SK-N-SH (cell line): ENCODE results near the gene SFSWAP. TPM values are rescaled to one million over a fixed set of nuclear protein-coding genes. Genes with fewer than 3 reads are reported as not detected.

Source experiments
- CTCF ChIA-PET: fragments of 300-600, 350-600 bp; formaldehyde crosslinking; extraction: SDS; loops from one replicate; lab custom pipeline; 2021; lab: Yijun Ruan, JAX
- POLR2A ChIA-PET: fragments of 350-600 bp; sonication (Branson Sonifier 250); formaldehyde crosslinking; extraction: SDS; loops from one replicate; lab custom pipeline; 2020; ENCODE audit warnings: antibody characterized with exemption, inconsistent platforms; lab: Yijun Ruan, JAX
- DNase-seq: peaks from one replicate; pipeline ENCODE4 v3.0.0; 2012
- H2AFZ ChIP-seq: fragments of 200-600 bp; sonication (generic); 2 replicates; pipeline ENCODE4 v1.8.1; 2016; ENCODE audit warnings: antibody characterized with exemption, mild to moderate bottlenecking, low read depth
- H3F3A ChIP-seq: fragments of 200-600 bp; sonication (generic); replicated peaks from 2 replicates; pipeline ENCODE3; 2016; ENCODE audit warnings: antibody characterized with exemption, mild to moderate bottlenecking; ENCODE audit not compliant: insufficient read depth
- H3K27ac ChIP-seq, 2 experiments: fragments of 200-500 bp in 1 of 2; fragments of 200-600 bp in 1 of 2; sonication (Bioruptor generic) in 1 of 2; sonication (generic), shearing (Covaris generic) in 1 of 2; 2 replicates each; pipeline versions ENCODE4 v1.5.1 to v1.6.1; 2014 to 2016; ENCODE audit warnings: low read depth in 2 of 2, inconsistent platforms in 1 of 2, low read length in 1 of 2, mild to moderate bottlenecking in 1 of 2, mixed read lengths in 1 of 2
- H3K27me3 ChIP-seq: fragments of 200-600 bp; sonication (generic), shearing (Covaris generic); 2 replicates; pipeline ENCODE4 v1.6.1; 2016; ENCODE audit warnings: mixed run types; ENCODE audit not compliant: insufficient read depth
- H3K36me3 ChIP-seq, 2 experiments: fragments of 200-500 bp in 1 of 2; fragments of 200-600 bp in 1 of 2; sonication (Bioruptor generic) in 1 of 2; sonication (generic) in 1 of 2; replicated peaks in 1 of 2; 2 replicates each; pipeline versions ENCODE3 to v1.5.1; 2014 to 2016; ENCODE audit warnings: low read length in 1 of 2, mild to moderate bottlenecking in 1 of 2; ENCODE audit not compliant: insufficient read depth in 2 of 2, control insufficient read depth in 1 of 2
- H3K4me1 ChIP-seq, 2 experiments: fragments of 200-500 bp in 1 of 2; fragments of 200-600 bp in 1 of 2; sonication (Bioruptor generic) in 1 of 2; sonication (generic), shearing (Covaris generic) in 1 of 2; 2 replicates each; pipeline versions ENCODE4 v1.5.1 to v1.6.1; 2014 to 2016; ENCODE audit warnings: low read depth in 1 of 2, low read length in 1 of 2, mixed run types in 1 of 2; ENCODE audit not compliant: insufficient read depth in 2 of 2, control insufficient read depth in 1 of 2
- H3K4me2 ChIP-seq: fragments of 200-600 bp; sonication (generic), shearing (Covaris generic); 2 replicates; pipeline ENCODE4 v1.6.1; 2017; ENCODE audit warnings: mixed run types
- H3K4me3 ChIP-seq, 2 experiments: fragments of 200-500 bp in 1 of 2; fragments of 200-600 bp in 1 of 2; sonication (Bioruptor generic) in 1 of 2; sonication (generic), shearing (Covaris generic) in 1 of 2; 2 replicates each; pipeline versions ENCODE4 v1.5.1 to v1.8.1; 2014 to 2016; ENCODE audit warnings: low read depth in 2 of 2, inconsistent platforms in 1 of 2, low read length in 1 of 2, mild to moderate bottlenecking in 1 of 2, mixed read lengths in 1 of 2, moderate library complexity in 1 of 2
- H3K79me2 ChIP-seq: fragments of 200-600 bp; sonication (generic); 2 replicates; pipeline ENCODE4 v1.8.1; 2017; ENCODE audit warnings: mild to moderate bottlenecking; ENCODE audit not compliant: insufficient read depth
- H3K9ac ChIP-seq: fragments of 200-600 bp; sonication (generic); 2 replicates; pipeline ENCODE4 v1.6.1; 2017; ENCODE audit warnings: mixed run types
- H3K9me2 ChIP-seq: fragments of 200-600 bp; sonication (generic); 2 replicates; pipeline ENCODE4 v1.6.1; 2017; ENCODE audit warnings: mixed run types
- H3K9me3 ChIP-seq: fragments of 200-600 bp; sonication (generic); 2 replicates; pipeline ENCODE4 v1.6.1; 2017; ENCODE audit warnings: mixed run types, mild to moderate bottlenecking, moderate library complexity
- H4K20me1 ChIP-seq: fragments of 200-600 bp; sonication (generic); 2 replicates; pipeline ENCODE4 v1.6.1; 2017; ENCODE audit warnings: mild to moderate bottlenecking, mixed run types; ENCODE audit not compliant: insufficient read depth
- EP300 ChIP-seq, 2 experiments: IDR thresholded peaks; 2 replicates each; pipeline versions ENCODE4 v1.4.0 to v1.6.1; 2012; ENCODE audit warnings: borderline replicate concordance in 1 of 2, low read depth in 1 of 2, low read length in 1 of 2
- FOSL2 ChIP-seq: IDR thresholded peaks from 2 replicates; pipeline ENCODE4 v1.4.0; 2012; ENCODE audit warnings: low read depth, mild to moderate bottlenecking, moderate library complexity, borderline replicate concordance
- GABPA ChIP-seq: IDR thresholded peaks from 2 replicates; pipeline ENCODE4 v1.4.0; 2012; ENCODE audit warnings: low read depth, mild to moderate bottlenecking
- GATA2 ChIP-seq: sonication (generic); formaldehyde crosslinking; IDR thresholded peaks from 2 replicates; pipeline ENCODE4 v1.5.0; 2020; ENCODE audit warnings: mild to moderate bottlenecking, missing genetic modification reagents
- JUND ChIP-seq: IDR thresholded peaks from 2 replicates; pipeline ENCODE4 v1.4.0; 2012
- MEF2A ChIP-seq: IDR thresholded peaks from 2 replicates; pipeline ENCODE4 v1.4.0; 2012; ENCODE audit warnings: low read depth, borderline replicate concordance
- MXI1 ChIP-seq: IDR thresholded peaks from 2 replicates; pipeline ENCODE4 v1.6.1; 2012; ENCODE audit warnings: mild to moderate bottlenecking, low read depth, low read length, improper control_type of control experiment
- NRF1 ChIP-seq: IDR thresholded peaks from 2 replicates; pipeline ENCODE4 v1.6.1; 2012; ENCODE audit warnings: low read depth, mild to moderate bottlenecking, low read length
- POLR2AphosphoS5 ChIP-seq: IDR thresholded peaks from 2 replicates; pipeline ENCODE4 v1.6.1; 2012; ENCODE audit warnings: low read depth, low read length
- RAD21 ChIP-seq: IDR thresholded peaks from 2 replicates; pipeline ENCODE4 v1.6.1; 2012; ENCODE audit warnings: mild to moderate bottlenecking, low read length
- RCOR1 ChIP-seq: fragments of 150-350 bp; IDR thresholded peaks from 2 replicates; pipeline ENCODE4 v1.6.1; 2017; ENCODE audit warnings: antibody characterized with exemption, low read length
- RXRA ChIP-seq: IDR thresholded peaks from 2 replicates; pipeline ENCODE4 v1.4.0; 2012; ENCODE audit warnings: low read depth, mild to moderate bottlenecking, borderline replicate concordance
- SMC3 ChIP-seq: IDR thresholded peaks from 2 replicates; pipeline ENCODE4 v1.6.1; 2012; ENCODE audit warnings: low read depth, low read length, improper control_type of control experiment
- TCF12 ChIP-seq: IDR thresholded peaks from 2 replicates; pipeline ENCODE4 v1.4.0; 2012
- YY1 ChIP-seq: IDR thresholded peaks from 2 replicates; pipeline ENCODE4 v1.4.0; 2012; ENCODE audit warnings: low read depth, mild to moderate bottlenecking
- WGBS: methylation state at CpG from one replicate; pipeline ENCODE4 v1.1.6; 2017; ENCODE audit warnings: low lambda C conversion rate; 5-methylcytosine and 5-hydroxymethylcytosine counted together
- polyA plus RNA-seq, 3 experiments: library from polyadenylated mRNA; depleted of rRNA; stranded (reverse); fragments of >200 nt; gene quantifications; 2 replicates each; pipeline ENCODE4 v1.2.3, GENCODE V29; 2012
- TF ChIP-seq, protein P1 (sequence below): IDR thresholded peaks from 2 replicates; pipeline ENCODE4 v1.4.0; 2012; ENCODE audit warnings: low read depth, borderline replicate concordance
- TF ChIP-seq, protein P2 (sequence below): fragments of 150-350 bp; IDR thresholded peaks from 2 replicates; pipeline ENCODE4 v1.6.1; 2017; ENCODE audit warnings: antibody characterized with exemption, low read length, low read depth, borderline replicate concordance
- TF ChIP-seq, protein P3 (sequence below): IDR thresholded peaks from 2 replicates; pipeline ENCODE4 v1.4.0; 2012; ENCODE audit warnings: low read depth, borderline replicate concordance
- TF ChIP-seq, protein P4 (sequence below): IDR thresholded peaks from 2 replicates; pipeline ENCODE4 v1.6.1; 2012; ENCODE audit warnings: mild to moderate bottlenecking, low read depth, low read length, moderate library complexity

Gene SFSWAP
- polyA plus RNA-seq, 1 of the 3 experiments (the other 2 are of a cell fraction), result 27.9 TPM

DNA sequence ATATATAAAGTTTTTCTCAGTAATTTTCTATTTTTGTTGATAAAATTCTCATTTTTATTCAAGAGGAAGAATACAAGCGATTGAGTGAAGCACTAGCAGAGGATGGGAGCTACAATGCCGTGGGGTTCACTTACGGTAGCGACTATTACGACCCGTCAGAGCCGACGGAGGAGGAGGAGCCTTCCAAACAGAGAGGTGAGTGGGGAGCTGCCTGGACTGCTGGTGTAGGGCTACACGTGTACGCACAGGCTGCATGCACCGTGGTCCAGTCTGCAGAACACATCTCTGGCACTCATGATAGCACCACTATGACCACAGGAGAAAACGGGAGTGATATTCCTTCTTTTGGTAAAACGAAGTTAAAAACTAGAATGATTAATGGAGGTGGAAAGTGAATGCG, 3.9 kb downstream of the SFSWAP start:
- H3K27ac ChIP-seq, result no peak overlapping the region
- no peak for TF ChIP-seq JUND
- TF ChIP-seq GABPA, result no peak
- no peak for TF ChIP-seq RCOR1
- TF ChIP-seq, protein P1, sequence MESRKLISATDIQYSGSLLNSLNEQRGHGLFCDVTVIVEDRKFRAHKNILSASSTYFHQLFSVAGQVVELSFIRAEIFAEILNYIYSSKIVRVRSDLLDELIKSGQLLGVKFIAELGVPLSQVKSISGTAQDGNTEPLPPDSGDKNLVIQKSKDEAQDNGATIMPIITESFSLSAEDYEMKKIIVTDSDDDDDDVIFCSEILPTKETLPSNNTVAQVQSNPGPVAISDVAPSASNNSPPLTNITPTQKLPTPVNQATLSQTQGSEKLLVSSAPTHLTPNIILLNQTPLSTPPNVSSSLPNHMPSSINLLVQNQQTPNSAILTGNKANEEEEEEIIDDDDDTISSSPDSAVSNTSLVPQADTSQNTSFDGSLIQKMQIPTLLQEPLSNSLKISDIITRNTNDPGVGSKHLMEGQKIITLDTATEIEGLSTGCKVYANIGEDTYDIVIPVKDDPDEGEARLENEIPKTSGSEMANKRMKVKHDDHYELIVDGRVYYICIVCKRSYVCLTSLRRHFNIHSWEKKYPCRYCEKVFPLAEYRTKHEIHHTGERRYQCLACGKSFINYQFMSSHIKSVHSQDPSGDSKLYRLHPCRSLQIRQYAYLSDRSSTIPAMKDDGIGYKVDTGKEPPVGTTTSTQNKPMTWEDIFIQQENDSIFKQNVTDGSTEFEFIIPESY, result no peak
- no peak for TF ChIP-seq EP300 (IDR thresholded peaks at IDR 0.05; ENCODE audit: borderline replicate concordance in 1 of 2, low read depth in 1 of 2, low read length in 1 of 2)
- TF ChIP-seq, protein P2, sequence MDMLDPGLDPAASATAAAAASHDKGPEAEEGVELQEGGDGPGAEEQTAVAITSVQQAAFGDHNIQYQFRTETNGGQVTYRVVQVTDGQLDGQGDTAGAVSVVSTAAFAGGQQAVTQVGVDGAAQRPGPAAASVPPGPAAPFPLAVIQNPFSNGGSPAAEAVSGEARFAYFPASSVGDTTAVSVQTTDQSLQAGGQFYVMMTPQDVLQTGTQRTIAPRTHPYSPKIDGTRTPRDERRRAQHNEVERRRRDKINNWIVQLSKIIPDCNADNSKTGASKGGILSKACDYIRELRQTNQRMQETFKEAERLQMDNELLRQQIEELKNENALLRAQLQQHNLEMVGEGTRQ, result no peak
- no peak for TF ChIP-seq RAD21
- no peak for TF ChIP-seq MXI1
- TF ChIP-seq NRF1, result no peak
- no peak for TF ChIP-seq TCF12
- no peak overlapping the region for H3K9ac ChIP-seq
- peaks cover 55% of the 10 kb centered on the region for H3K79me2 ChIP-seq
- peaks cover 5 to 20% of the 10 kb centered on the region in 2 experiments; a peak in 3 of 4 replicates for H3K4me1 ChIP-seq
- no peaks in the 10 kb centered on the region for H3F3A ChIP-seq
- no peak for DNase-seq
- no peak overlapping the region for H3K4me2 ChIP-seq
- no peak overlapping the region for H3K4me3 ChIP-seq
- no peaks in the 10 kb centered on the region for H3K9me3 ChIP-seq
- 94% methylated on average over 14 of the region's 14 CpGs for WGBS
- peaks cover 61 to 66% of the 10 kb centered on the region in 2 experiments for H3K36me3 ChIP-seq
- H3K9me2 ChIP-seq, result no peaks in the 10 kb centered on the region
- ChIA-PET POLR2A (no interaction called here), CTCF (no interaction called here)
- no peaks in the 10 kb centered on the region for H3K27me3 ChIP-seq
- H2AFZ ChIP-seq, result no peak overlapping the region
- peaks cover 5% of the 10 kb centered on the region; the same call in 1 of the 2 replicates for H4K20me1 ChIP-seq

DNA sequence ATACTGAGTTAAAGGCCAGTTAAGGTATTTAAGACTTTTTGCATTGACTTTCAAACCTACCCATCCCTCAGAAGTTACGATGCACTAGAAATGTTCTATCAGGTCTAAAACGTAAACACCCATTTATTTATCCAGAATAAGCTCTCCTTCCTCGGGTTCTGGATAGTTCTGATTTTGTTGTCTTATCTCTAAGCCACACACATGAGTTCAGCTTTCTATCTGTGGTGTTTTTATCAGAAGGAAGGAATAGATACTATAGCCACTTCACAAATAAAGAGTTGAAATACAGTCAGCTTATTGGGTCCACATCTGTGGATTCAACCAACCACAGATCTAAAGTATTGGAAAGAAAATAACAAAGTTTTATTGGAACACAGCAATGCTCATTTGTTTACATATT, 5.4 kb downstream of the SFSWAP start:
- no peak overlapping the region for H3K4me2 ChIP-seq
- no peak for TF ChIP-seq POLR2AphosphoS5
- TF ChIP-seq, protein P1, result no peak
- TF ChIP-seq GATA2 (CRISPR knock-in tag), result no peak
- TF ChIP-seq FOSL2, result no peak
- no peak for TF ChIP-seq SMC3
- TF ChIP-seq MEF2A, result no peak
- no peak for TF ChIP-seq RXRA
- TF ChIP-seq, protein P3, sequence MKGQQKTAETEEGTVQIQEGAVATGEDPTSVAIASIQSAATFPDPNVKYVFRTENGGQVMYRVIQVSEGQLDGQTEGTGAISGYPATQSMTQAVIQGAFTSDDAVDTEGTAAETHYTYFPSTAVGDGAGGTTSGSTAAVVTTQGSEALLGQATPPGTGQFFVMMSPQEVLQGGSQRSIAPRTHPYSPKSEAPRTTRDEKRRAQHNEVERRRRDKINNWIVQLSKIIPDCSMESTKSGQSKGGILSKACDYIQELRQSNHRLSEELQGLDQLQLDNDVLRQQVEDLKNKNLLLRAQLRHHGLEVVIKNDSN, result no peak
- TF ChIP-seq RCOR1, result no peak
- TF ChIP-seq YY1, result no peak
- TF ChIP-seq, protein P4, sequence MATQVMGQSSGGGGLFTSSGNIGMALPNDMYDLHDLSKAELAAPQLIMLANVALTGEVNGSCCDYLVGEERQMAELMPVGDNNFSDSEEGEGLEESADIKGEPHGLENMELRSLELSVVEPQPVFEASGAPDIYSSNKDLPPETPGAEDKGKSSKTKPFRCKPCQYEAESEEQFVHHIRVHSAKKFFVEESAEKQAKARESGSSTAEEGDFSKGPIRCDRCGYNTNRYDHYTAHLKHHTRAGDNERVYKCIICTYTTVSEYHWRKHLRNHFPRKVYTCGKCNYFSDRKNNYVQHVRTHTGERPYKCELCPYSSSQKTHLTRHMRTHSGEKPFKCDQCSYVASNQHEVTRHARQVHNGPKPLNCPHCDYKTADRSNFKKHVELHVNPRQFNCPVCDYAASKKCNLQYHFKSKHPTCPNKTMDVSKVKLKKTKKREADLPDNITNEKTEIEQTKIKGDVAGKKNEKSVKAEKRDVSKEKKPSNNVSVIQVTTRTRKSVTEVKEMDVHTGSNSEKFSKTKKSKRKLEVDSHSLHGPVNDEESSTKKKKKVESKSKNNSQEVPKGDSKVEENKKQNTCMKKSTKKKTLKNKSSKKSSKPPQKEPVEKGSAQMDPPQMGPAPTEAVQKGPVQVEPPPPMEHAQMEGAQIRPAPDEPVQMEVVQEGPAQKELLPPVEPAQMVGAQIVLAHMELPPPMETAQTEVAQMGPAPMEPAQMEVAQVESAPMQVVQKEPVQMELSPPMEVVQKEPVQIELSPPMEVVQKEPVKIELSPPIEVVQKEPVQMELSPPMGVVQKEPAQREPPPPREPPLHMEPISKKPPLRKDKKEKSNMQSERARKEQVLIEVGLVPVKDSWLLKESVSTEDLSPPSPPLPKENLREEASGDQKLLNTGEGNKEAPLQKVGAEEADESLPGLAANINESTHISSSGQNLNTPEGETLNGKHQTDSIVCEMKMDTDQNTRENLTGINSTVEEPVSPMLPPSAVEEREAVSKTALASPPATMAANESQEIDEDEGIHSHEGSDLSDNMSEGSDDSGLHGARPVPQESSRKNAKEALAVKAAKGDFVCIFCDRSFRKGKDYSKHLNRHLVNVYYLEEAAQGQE, result no peak
- no peak overlapping the region for H3K4me3 ChIP-seq
- no peaks in the 10 kb centered on the region for H3K27me3 ChIP-seq
- H3K9me2 ChIP-seq, result no peaks in the 10 kb centered on the region
- H2AFZ ChIP-seq, result no peak overlapping the region
- ChIA-PET POLR2A (no interaction called here), CTCF (interaction anchor here (1.0 to 1.3 kb wide), 3 partner anchors 10 to 612 kb away, joined by 3 to 4 read pairs (median 3); no protein-coding TSS in a partner anchor)
- no peaks in the 10 kb centered on the region for H3K9me3 ChIP-seq
- peaks cover 5 to 13% of the 10 kb centered on the region in 2 experiments; a peak in 3 of 4 replicates for H3K4me1 ChIP-seq
- peaks cover 5% of the 10 kb centered on the region; the same call in 1 of the 2 replicates for H4K20me1 ChIP-seq
- WGBS, result 93% methylated on average over 3 of the region's 3 CpGs
- peaks cover 60% of the 10 kb centered on the region for H3K79me2 ChIP-seq
- no peak for DNase-seq
- H3K27ac ChIP-seq, result no peak overlapping the region
- peaks cover 72 to 81% of the 10 kb centered on the region in 2 experiments for H3K36me3 ChIP-seq
- H3K9ac ChIP-seq, result no peak overlapping the region
- H3F3A ChIP-seq, result no peaks in the 10 kb centered on the region
